Keratinocyte (primary cell): Measurements from ENCODE around the gene TMEM247. TPM values are rescaled to one million over a fixed set of nuclear protein-coding genes. Genes with fewer than 3 reads are reported as not detected.

Experiments used
- DNase-seq: peaks from one replicate; pipeline ENCODE4 v3.0.0-alpha.2; 2011; ENCODE audit warnings: low read depth, missing footprints, low spot score
- FAIRE-seq: peaks from 2 replicates; lab custom pipeline; 2011; peaks lifted over from hg19 to GRCh38; lab: Jason Lieb, UNC
- H2AFZ ChIP-seq: 2 replicates; pipeline ENCODE4 v1.6.0; 2012; ENCODE audit warnings: low read length, control low read depth, inconsistent platforms; ENCODE audit not compliant: control insufficient read depth
- H3K27ac ChIP-seq: 2 replicates; pipeline ENCODE4 v1.5.1; 2011; ENCODE audit warnings: low read length; ENCODE audit not compliant: control insufficient read depth, insufficient read depth
- H3K27me3 ChIP-seq: 3 replicates; pipeline ENCODE4 v1.6.0; 2011; ENCODE audit warnings: low read length; ENCODE audit not compliant: control insufficient read depth, insufficient read depth; ENCODE audit errors: extremely low read depth
- H3K36me3 ChIP-seq, 2 experiments: 2 replicates in 1 of 2; 3 replicates in 1 of 2; pipeline ENCODE4 v1.5.1; 2011; ENCODE audit warnings: low read length in 2 of 2, mild to moderate bottlenecking in 1 of 2; ENCODE audit not compliant: control insufficient read depth in 2 of 2, insufficient read depth in 2 of 2; ENCODE audit errors: extremely low read depth in 1 of 2
- H3K4me1 ChIP-seq: 3 replicates; pipeline ENCODE4 v1.5.1; 2011; ENCODE audit warnings: low read length; ENCODE audit not compliant: control insufficient read depth, insufficient read depth; ENCODE audit errors: extremely low read depth
- H3K4me2 ChIP-seq: 3 replicates; pipeline ENCODE4 v1.6.0; 2011; ENCODE audit warnings: low read depth, low read length; ENCODE audit not compliant: control insufficient read depth, insufficient read depth; ENCODE audit errors: extremely low read depth
- H3K4me3 ChIP-seq, 3 experiments: fragments of 200-600 bp in 1 of 3; sonication (generic) in 1 of 3; 2 replicates in 2 of 3; 3 replicates in 1 of 3; pipeline ENCODE4 v1.5.1; 2011 to 2016; ENCODE audit warnings: low read length in 3 of 3, mild to moderate bottlenecking in 3 of 3, control low read depth in 2 of 3, inconsistent platforms in 1 of 3, low read depth in 1 of 3, mixed read lengths in 1 of 3, mixed run types in 1 of 3, moderate library complexity in 1 of 3; ENCODE audit not compliant: control insufficient read depth in 2 of 3, insufficient read depth in 2 of 3; ENCODE audit errors: extremely low read depth in 1 of 3
- H3K79me2 ChIP-seq: 2 replicates; pipeline ENCODE4 v1.6.0; 2012; ENCODE audit warnings: low read length; ENCODE audit not compliant: control insufficient read depth, insufficient read depth
- H3K9ac ChIP-seq: 3 replicates; pipeline ENCODE4 v1.6.0; 2011; ENCODE audit warnings: low read length; ENCODE audit not compliant: control insufficient read depth, insufficient read depth; ENCODE audit errors: extremely low read depth
- H3K9me1 ChIP-seq: 3 replicates; pipeline ENCODE4 v1.6.0; 2011; ENCODE audit warnings: low read length; ENCODE audit not compliant: control insufficient read depth, insufficient read depth; ENCODE audit errors: extremely low read depth
- H3K9me3 ChIP-seq: 2 replicates; pipeline ENCODE4 v1.5.1; 2012; ENCODE audit warnings: low read depth, low read length; ENCODE audit not compliant: control insufficient read depth
- H4K20me1 ChIP-seq: 3 replicates; pipeline ENCODE4 v1.6.0; 2011; ENCODE audit warnings: low read length; ENCODE audit not compliant: control insufficient read depth, insufficient read depth; ENCODE audit errors: extremely low read depth
- EZH2 ChIP-seq: IDR thresholded peaks from one replicate; pipeline ENCODE4 v1.6.1; 2012; ENCODE audit warnings: inconsistent platforms, mild to moderate bottlenecking, low read length, moderate library complexity
- dilution Hi-C: fragments of 300-500 bp; cut with MboI; formaldehyde crosslinking; loops from one replicate; pipeline ENCODE4 v1.7.0; 2020; ENCODE audit warnings: low sequenced_read_pairs; ENCODE audit not compliant: extremely low pct_ligation_motif_present
- polyA plus RNA-seq, 5 experiments: library from polyadenylated mRNA; depleted of rRNA in 3 of 5; stranded (reverse) in 3 of 5; stranded (forward) in 1 of 5; unstranded in 1 of 5; fragments of >200 nt; gene quantifications; 1 replicate in 1 of 5; 2 replicates in 3 of 5; 3 replicates in 1 of 5; pipeline versions ENCODE4 v1.2.1 to v1.2.3, GENCODE V29; 2011 to 2012; ENCODE audit warnings: missing spikeins in 2 of 5, low read depth in 1 of 5, low replicate concordance in 1 of 5
- TF ChIP-seq, protein P1 (sequence below), 3 experiments: IDR thresholded peaks in 1 of 3; conservative IDR thresholded peaks in 1 of 3; optimal IDR thresholded peaks in 1 of 3; 2 replicates in 2 of 3; 3 replicates in 1 of 3; pipeline versions ENCODE3 to v1.5.1; 2011; ENCODE audit warnings: low read length in 3 of 3, mild to moderate bottlenecking in 3 of 3, moderate library complexity in 2 of 3, control low read depth in 1 of 3, inconsistent platforms in 1 of 3; ENCODE audit not compliant: insufficient read depth in 2 of 3; ENCODE audit errors: extremely low read depth in 1 of 3

The TMEM247 gene
- polyA plus RNA-seq, 1 donor (not counting 4 experiments of a cell fraction or from before 2014, with no cell fraction given): not detected

DNA sequence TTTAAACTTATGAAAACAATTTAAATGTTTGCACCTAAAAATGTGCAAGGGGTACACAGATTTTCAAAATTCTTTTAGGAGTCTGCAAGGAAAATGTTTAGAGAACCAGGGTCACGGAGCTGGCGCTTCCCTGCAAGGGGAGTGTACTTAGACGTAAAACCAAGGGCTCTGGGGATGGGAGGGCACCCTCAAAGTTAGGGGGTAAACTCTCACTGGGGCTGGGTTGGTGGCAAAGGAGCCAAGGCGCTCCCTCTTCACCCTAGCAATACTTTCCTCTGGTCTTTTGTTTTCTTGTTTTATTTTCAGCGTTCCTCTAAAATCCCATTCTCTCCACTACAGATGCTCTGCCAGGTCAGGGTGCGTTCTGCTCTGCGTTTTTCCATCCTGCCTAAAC is 20.0 kb downstream of the TMEM247 start:
- Histone ChIP-seq H3K79me2 (no peaks in the 10 kb centered on the region), H3K27ac (no peak overlapping the region), H3K27me3 (peaks cover 7% of the 10 kb centered on the region), H3K9ac (peak overlapping the region; percentile 70), H3K4me2 (peak overlapping the region; percentile 100), H3K4me1 (peaks cover 13% of the 10 kb centered on the region), H3K9me1 (no peaks in the 10 kb centered on the region), H2AFZ (peak overlapping the region; percentile 61), H3K9me3 (no peaks in the 10 kb centered on the region), H3K4me3 (peak overlapping the region; percentile 39 to 89 (median 80)), H4K20me1 (no peaks in the 10 kb centered on the region), H3K36me3 (no peaks in the 10 kb centered on the region)
- dilution Hi-C loops: no loop called here
- FAIRE-seq (no peak), DNase-seq (no peak)
- TF ChIP-seq, protein P1, sequence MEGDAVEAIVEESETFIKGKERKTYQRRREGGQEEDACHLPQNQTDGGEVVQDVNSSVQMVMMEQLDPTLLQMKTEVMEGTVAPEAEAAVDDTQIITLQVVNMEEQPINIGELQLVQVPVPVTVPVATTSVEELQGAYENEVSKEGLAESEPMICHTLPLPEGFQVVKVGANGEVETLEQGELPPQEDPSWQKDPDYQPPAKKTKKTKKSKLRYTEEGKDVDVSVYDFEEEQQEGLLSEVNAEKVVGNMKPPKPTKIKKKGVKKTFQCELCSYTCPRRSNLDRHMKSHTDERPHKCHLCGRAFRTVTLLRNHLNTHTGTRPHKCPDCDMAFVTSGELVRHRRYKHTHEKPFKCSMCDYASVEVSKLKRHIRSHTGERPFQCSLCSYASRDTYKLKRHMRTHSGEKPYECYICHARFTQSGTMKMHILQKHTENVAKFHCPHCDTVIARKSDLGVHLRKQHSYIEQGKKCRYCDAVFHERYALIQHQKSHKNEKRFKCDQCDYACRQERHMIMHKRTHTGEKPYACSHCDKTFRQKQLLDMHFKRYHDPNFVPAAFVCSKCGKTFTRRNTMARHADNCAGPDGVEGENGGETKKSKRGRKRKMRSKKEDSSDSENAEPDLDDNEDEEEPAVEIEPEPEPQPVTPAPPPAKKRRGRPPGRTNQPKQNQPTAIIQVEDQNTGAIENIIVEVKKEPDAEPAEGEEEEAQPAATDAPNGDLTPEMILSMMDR (optimal IDR thresholded peaks at IDR 0.05 in 1 of 3, IDR thresholded peaks at IDR 0.05 in 1 of 3, conservative IDR thresholded peaks at IDR 0.05 in 1 of 3; ENCODE audit: extremely low read depth in 1 of 3, insufficient read depth in 2 of 3, low read length in 3 of 3): no peak
- no peak for TF ChIP-seq EZH2

DNA sequence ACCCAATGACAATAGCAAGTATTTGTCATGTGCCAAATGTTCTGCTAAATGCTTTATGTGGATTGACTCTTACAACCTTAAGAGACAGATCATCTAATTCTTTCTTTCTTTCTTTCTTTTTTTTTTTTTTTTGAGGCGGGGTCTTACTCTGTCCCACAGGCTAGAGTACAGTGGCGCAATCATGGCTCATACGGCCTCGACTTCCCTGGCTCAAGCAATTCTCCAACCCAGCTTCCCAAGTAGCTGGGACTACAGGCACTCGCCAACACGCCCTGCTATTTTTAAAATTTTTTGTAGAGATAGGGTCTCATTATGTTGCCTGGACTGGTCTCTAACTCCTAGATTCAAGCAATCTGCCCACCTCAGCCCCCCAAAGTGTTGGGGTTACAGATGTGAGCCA is 21.4 kb downstream of the TMEM247 start:
- Histone ChIP-seq H3K4me1 (peaks cover 18% of the 10 kb centered on the region), H4K20me1 (no peaks in the 10 kb centered on the region), H3K27ac (no peak overlapping the region), H3K79me2 (no peaks in the 10 kb centered on the region), H3K9ac (no peak overlapping the region), H3K9me1 (no peaks in the 10 kb centered on the region), H2AFZ (no peak overlapping the region), H3K4me2 (no peak overlapping the region), H3K36me3 (no peaks in the 10 kb centered on the region), H3K27me3 (peaks cover 7% of the 10 kb centered on the region), H3K4me3 (no peak overlapping the region), H3K9me3 (no peaks in the 10 kb centered on the region)
- no peak for DNase-seq
- FAIRE-seq: no peak
- TF ChIP-seq EZH2: no peak
- TF ChIP-seq, protein P1 (optimal IDR thresholded peaks at IDR 0.05 in 1 of 3, IDR thresholded peaks at IDR 0.05 in 1 of 3, conservative IDR thresholded peaks at IDR 0.05 in 1 of 3; ENCODE audit: extremely low read depth in 1 of 3, insufficient read depth in 2 of 3, low read length in 3 of 3): no peak
- dilution Hi-C loops: no loop called here
